Measurements from ENCODE around the gene KLC1. TPM values are rescaled to one million over a fixed set of nuclear protein-coding genes. Genes with fewer than 3 reads are reported as not detected.
"Not testable (repeated sequence)": the region's sequence is repeated elsewhere in the genome, so short reads cannot be mapped to it uniquely, and the experiment has no call there.

KLC1 gene
- total RNA-seq, 1 experiment from 2014 or later, result 283 TPM

DNA sequence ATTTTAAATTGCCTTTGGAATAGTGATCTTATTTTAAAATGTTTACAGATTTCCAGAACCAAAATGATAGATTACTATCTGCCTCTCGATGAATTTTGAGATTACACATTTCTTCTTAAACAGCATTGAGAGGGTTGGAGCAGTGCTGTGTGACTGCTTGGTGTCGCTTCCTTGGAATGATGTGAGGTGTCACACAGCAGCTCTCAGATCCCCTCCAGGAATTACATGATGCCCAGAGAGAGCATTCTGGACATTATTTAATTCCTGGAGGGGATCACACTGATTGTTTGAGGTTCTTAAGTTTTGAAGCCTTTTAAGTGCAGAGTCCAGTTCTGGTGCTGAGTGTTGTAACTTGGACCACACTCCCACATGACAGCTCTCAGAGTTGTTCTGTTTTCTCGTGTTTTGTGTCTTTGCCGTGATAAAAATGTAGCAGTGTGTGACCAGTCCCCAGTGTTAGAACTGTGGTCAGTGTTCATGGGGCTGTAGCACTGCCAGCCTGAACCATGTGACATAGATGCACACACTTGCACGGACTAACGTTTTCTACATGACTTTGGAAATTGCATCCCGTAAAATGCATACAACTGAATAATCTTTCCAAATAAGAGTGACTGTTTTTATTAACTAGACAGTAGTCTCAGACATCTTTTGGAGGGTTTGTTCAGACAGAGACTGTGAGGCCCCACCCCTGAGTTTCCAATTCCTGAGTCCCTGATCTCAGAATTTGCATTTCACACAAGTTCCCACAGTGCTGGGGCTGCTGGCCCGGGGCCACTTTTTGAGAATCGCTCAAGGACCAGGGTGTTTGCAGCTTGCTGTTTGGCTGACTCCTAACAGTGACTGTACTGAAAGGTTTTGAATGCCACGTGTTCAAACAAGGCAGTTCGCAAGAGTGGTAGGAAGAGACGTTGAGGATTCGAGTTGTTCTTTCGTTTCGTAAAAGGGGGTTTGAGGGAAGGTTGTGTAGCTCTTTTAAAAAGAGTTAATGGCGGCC, 60.2 kb downstream of the KLC1 start:
- DNase-seq (ENCODE audit: low read depth), result no peak

DNA sequence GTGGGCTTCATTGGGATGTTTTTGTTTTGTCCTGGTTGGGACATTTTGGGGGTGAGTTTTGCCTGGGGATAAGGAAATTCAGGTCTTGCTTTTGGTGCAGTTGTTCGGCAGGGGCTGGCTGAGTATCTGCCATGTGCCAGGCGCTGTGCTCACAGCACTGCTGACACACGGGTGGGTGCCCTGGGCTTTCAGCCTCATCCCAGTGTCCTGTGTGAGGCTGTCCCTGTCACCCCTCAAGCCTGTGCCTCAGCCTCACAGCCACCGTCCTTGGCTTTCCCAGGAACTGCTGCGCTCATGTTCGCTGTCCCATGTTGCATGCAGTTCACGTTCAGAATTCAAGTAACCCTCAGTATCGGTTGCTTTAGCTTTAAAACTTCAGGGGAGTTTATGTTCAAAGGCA, 61.3 kb downstream of the KLC1 start:
- DNase-seq (ENCODE audit: low read depth), result no peak

DNA sequence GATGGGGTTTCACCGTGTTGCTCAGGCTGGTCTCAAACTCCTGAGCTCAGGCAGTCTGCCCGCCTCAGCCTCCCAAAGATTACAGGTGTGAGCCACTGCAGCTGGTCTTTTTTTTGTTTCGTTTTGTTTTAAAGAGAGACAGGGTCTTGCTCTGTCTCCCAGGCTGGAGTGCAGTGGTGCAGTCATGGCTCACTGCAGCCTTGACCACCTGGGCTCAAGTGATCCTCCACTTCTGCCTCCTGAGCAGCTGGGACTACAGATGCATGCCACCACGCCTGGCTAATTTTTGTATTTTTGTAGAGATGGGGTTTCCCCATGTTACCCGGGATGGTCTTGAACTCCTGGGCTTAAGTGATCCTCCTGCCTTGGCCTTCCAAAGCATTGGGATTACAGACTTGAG, 62.6 kb downstream of the KLC1 start:
- not testable (repeated sequence) for DNase-seq (ENCODE audit: low read depth)

DNA sequence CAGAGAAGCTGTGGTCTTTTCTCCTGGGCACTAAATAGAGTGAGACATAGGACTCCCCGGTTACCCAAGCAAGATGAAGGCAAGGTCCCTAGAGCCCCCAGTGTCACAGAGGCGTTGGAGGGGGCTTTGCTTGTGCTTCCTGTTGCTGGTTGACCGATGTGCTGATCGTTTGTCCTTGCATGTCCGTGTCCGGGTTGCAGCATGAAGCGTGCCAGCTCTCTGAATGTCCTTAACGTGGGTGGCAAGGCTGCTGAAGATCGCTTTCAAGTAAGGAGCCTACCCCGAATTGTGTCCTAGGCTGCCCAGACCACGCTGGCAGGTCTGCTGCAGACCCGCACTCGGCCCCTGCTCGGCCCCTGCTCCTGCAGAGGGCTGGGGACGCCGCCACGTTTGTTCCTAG, 63.1 kb downstream of the KLC1 start:
- no peak for DNase-seq (ENCODE audit: low read depth)

DNA sequence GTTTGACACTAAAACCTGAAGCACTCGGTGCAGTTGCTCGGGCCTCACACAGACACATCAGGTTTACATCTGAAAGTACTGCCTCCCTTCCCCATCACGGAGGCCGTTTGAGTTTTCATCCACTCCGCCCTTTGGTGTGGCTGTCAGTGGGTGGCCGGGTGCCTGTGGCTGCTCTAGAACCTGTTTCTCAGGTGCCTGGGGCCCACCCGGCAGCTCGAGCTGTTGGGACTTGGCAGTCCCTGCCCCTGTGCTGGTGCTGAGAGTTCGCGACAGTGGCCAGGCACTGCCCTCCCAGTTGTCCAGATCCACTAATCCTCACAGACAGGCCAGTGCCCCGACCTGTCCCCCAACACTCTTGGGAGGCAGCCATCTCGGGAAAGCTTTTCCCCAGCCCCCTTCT, 63.9 kb downstream of the KLC1 start:
- no peak for DNase-seq (ENCODE audit: low read depth)

DNA sequence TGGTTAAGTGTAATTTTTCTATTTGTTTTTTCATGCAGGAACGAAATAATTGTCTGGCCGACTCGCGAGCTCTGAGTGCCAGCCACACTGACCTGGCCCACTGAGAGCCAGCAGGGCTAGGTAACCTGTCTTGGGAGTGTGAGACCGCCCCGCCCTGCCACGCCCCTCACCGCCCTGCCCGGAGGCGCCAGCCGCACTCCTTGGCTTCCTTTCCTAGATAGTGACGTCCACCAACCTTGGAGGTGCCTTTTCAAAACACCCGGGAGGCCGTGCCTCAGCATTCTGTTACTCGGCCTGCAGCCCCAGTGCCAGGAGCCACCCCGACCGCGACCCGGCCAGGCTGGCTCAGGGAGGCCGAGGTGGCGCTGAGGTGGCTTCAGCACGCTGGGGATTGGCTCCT, 64.5 kb downstream of the KLC1 start:
- no peak for DNase-seq (ENCODE audit: low read depth)

DNA sequence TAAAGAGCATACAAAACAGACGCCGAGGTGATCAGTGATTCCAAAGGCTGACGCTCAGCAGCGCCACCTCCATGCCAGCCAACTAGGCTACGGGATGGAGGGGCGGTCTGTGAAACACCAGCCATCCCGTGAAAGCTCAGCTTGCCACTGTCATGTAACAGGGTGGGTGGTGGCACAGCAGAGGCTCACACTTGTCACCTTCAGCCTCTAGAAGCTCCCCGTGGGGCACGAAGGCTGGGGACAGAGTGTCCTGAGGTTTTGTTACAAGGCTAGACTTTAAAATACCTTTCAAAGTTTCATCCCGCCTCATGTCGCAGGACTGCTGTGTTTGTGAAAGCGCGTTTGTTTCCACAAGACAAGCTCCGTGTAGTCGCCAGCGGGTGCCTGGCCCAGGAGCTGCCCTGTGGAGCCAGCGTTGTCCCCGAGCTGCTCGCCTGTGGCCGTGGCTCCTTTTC, 65.6 kb downstream of the KLC1 start:
- DNase-seq (ENCODE audit: low read depth), result no peak

DNA sequence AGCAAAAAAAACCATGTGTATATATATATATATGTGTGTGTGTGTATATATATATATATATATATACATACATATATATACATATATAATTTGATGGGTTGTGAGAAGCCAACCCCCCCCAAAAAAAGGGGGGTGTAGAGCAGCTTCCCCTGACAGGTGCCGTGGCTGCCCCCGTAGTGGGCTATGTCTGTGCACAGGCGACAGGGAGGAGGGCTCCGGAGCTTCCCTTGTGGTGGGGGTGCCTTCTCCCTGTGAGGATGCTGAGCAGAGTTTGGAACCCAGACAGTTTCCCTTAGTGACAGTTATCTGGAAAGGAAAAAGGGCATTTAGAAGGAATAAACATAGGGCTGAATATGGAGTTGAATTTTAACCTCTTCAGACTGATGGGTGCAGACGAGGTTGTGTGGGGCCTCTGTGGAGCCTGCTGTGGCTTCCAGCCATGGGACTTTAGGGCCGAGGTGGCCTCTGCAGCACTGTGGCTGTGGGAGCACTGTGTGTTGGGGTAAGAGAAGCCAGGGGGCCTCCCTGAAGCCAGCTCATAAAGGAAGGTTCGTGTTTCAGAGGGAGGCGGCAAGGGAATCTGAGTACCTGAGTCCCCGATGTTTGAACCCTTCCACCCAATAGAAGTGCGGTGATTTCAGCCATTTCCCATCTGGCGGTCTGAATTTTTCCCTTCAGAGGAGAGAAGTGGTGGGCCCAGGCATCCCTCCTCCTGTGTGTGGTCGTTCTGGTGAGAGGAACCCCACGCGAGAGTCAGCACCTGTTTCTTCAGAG, 66.5 kb downstream of the KLC1 start:
- no peak for DNase-seq (ENCODE audit: low read depth)

DNA sequence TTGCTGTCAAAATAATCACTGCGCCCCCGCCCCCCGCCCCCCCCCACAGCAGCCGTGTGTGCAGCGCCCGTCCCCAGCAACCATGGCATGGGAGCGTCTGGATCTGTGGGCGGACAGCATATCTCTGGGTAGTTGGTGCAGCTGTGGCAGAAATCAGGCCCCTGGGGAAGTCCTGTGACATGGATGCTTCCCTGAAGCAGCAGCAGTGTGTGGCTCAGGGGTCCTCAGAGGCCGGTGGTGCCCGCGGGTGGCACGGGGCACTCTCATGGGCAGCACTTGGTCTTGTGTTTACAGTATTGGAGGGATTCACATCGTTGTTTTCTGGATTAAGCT, 67.0 kb downstream of the KLC1 start:
- peak; percentile 77 for DNase-seq (ENCODE audit: low read depth)

DNA sequence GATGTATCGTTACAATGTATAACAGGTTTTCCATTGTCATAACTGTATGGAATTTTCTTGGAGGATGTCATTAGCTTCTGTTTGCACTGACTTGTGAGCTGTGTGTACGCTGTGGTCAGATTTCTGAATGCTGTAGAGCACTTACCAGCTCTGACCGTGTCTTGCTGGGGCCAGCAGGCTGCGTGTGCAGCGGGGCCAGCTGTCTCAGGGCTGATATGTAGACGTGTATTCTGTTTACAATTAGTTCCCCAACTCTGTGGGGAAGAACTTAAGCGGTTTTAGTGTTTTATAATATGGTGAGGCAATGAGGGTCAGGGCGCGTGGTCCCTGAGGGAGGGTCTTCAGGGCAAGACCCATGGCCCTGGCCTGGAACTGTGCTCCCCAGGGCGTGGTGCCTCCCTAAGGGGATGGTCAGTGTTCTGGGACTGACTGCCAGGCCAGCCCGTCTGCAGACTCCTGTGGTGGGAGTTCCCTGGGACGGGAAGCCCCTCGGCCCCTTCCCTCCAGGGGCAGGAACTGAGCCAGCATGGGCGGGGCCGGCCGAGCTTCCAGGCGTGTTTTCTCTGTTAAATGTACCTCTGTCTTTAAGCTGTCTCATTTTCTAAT, 67.6 kb downstream of the KLC1 start:
- DNase-seq (ENCODE audit: low read depth), result peak; percentile 58

DNA sequence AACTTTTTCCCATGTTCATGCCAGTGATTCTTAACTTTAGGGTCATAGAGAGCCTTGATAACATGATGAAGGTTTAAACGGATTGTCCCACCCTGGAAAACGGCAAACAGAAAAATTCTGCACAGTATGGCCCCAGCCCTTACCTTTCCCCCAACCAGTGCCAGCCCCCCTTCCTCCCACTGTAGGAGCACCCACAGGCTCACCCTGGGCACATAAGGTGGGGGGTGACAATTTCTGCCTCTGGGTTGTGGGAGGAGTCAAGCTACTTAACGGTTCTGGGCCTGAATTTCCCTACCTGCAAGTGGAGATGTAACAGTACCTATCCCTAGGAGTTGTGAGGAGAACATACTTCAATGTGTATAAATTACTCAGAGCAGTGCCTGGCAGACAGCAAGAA, 68.2 kb downstream of the KLC1 start:
- DNase-seq (ENCODE audit: low read depth), result no peak

DNA sequence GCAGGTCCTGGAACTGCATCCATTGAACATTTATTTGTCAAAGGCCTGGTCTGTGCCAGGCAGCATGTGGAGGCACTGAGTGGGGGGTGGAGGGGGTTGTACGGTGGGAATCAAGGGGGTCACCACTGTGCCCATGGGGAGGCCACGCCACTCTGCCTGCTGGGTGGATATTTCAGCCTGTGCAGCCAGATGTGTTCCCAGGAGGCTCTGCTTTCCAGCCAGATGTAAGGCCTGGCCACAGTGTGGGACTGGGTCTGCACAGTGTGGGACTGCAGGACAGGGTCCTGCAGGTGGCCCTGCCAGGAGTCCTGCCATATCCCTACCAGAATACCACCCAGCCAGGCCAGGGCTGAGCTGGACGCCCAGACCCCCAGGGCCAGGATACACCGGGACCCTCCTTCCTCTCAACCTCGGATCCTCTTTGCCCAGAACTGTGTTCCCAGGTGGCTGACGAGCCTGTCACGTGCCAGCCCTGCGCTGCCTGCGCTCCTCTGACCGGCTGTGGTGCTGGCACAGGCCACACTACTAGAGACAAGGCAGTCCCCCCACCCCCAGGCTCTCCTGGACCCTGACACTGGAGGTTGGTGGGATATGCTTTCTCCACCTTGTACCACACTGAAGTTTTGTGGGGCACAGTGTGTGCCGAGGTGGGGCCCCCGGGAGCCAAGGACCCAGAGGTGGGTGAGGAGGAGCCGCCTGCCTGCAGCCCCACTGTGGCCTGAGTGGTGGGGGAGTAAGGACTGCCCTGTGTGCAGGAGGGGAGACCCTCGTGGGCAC, 68.8 kb downstream of the KLC1 start:
- no peak for DNase-seq (ENCODE audit: low read depth)

DNA sequence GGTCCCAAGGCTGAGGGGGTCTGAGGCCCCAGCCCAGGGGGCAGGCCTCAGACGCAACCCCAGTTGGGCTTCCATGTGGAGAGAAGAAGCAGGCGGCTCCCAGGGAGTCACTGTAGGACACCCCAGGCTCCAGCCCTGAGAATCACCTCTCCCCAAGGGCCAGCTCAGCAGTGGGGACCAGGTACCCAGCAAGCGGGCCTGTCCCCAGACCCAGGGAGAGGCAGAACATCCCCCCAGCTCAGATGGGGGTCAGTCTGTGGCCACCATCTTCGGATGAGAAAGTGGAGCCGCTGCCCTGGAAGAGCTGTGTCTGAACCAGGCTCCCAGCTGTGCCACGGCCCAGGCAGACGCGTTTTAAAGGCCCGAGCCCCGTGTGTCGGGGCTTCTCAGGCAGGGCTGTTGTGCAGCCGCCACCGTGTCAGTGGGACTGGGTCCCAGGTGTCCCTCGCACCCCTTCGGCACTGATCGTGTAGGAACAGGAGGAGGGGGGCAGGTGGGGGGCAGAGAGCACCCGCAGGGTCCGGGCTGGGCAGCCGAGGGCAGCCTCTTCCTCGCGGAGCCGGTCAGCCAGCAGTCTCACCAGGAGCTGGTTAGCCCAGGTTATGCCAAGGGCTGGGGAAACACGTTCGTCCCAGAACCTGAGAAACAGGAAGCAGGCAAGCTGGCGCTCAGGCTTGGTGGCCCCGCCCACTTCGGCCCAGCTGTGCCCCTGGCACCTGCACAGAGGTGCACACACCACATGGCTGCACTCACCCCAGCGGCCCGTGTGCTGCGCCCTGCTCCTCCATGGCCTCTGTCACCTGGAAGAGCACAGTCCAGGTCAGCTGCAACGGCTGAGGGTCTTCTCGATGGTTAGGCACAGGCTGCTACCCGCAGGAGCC, 69.6 kb downstream of the KLC1 start:
- DNase-seq (ENCODE audit: low read depth), result no peak

DNA sequence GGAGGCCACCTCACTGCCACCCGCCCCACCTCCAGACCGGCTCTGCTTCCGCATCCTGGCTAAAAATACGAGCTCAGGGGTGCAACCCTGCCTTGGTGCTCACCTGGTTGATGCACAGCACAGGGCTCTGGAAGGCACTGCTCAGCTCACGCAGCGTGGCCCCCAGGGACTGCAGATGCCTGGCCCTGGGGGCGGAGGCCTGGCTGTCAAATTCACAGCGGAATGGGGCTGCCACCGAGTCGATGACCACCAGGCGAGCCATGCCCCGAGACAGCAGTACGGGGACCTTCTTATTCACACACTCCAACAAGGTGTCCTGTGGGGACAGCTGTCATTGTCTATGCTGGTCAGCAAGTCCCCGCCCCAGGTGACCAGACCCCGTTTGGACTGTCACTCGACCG, 70.2 kb downstream of the KLC1 start:
- no peak for DNase-seq (ENCODE audit: low read depth)

DNA sequence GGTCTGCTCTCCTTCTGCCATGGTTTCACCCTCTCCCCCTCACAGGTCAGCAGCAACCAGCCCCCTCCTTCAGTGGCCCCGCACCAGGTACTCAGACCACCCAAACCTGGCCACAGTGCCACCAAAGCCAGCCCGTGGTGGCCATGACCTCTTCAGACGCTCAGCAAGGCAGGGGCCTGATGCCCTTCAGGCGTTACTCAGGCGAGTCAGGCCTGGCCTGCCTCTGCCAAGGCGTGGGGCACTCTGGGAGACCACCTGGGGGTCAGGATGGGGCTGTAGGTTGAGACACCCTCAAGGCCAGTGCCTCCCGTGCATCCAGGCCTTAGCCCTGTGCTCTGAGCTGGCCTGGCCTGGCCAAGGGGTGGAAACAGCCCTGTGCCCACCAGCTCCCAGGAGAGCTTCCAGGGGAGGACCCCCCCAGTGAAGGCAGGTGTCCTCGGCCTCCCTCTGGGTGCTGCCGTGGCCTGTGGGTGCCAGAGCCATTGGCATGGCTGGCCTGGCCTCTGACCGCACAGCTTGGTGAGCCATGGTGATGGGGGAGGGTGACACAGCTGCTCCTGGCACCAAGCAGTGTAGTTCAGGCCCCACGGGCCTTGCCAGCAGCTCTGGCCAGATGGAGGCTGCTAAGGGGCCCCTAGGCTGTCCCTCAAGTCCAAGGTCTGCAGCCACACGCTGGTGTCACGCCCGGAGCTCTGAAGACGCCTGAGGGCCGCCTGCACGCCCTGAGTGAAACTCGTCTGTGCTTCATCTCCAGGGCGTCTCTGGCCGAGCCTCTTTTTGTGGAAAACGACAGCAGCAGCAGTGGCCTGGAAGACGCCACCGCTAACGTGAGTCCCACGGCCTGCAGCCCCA, 71.1 kb downstream of the KLC1 start:
- DNase-seq (ENCODE audit: low read depth), result peak; percentile 29

DNA sequence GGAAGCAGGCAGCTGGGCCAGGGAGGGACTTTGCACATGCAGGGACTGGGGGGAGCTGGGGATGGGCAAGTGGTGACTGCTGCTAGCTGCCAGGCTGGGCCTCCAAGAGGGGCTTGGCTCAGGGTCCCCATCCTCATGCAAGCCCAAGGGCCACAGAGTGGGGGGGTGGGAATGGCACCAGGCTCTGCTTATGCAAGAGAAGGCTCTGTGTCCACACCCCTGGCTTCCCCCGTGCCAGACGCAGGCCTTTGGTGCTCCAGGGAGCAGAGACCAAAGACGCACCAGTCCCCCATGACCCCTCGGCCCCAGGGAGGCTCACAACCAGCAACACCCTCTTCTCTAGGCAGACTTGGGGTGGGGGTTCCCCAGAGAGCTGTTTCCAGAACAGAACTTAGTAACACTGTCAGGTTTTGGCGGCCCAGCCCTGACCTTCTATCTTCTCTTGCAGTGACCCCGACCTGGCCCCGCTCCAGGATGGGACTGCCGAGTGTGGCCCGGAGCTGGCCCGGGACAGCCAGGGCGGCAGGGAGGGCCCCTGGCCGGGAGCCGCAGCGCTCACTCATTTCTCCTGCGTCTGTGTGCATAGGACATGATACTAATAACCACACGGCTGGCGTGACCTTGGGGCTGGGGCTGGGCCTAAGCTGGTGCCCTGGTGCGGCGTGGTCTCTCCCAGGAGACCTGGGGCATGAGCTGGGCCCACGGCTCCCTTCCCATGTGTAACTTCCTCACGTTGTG, 71.9 kb downstream of the KLC1 start:
- no peak for DNase-seq (ENCODE audit: low read depth)

DNA sequence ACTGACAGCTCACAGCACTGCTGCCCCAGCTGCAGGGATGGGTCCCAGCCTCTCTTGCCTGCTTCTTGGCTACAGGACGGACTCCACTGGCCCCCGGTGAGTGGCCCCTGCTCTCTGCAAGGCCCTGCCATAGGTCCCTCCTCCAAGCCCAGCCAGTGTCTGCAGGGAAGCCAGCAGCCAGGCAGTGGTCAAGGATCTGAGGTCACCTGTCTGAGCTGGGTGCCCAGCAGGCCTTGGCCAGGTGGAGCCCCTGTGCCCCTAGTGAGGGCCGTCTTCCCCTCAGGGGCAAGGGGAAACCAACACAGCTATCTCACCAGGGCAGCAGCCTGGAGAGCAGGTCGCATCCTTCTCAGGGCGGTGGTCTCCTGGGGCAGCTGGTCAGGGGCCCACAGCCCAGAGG, 73.1 kb downstream of the KLC1 start:
- DNase-seq (ENCODE audit: low read depth), result no peak

DNA sequence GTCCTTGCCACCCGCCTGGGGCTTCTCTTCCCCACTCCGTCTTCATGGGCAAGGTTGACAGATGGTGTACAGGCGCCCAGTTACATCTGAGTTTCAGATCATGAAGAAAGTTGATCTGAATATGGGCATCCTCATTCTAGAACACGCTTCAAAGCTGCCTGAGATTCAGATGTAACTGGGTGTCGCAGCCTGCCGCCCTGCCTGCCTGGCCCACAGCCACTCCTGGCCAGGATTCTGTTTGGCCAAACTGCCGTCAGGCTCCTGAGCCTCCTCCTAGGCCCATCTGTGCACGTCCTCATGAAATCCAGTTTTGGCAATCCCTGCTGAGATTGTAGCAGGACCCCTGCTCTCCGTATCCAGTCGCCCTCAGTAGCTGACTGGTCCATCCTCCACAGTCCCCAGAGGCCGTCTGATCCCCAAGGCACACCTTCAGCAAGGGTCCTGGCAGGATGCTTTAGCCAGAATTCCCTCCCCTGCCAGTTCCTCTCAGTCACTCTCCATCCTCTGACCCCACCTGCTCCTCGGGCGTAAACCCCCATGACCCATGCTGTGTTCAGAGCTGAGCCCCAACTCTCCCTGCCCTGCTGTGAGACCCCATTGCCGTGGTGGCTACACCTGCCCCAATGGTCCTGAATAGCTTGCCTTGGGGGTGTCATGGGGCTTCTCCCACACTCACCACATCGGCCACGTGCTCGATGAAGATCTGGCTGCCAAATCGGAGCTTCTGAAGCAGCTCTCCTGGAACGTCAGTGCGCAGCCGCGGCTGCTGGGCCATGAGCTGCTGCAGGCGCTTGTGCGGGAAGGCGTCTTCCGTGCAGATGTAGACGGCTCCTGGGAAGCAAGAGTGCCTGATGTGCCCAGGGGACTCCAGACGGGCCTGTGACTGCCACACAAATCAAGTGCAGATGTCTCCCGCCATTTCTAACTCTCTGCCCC, 73.8 kb downstream of the KLC1 start:
- DNase-seq (ENCODE audit: low read depth), result no peak
